ENCODE results near the gene PNO1. TPM values are rescaled to one million over a fixed set of nuclear protein-coding genes. Genes with fewer than 3 reads are reported as not detected.
"Not testable (repeated sequence)": the region's sequence is repeated elsewhere in the genome, so short reads cannot be mapped to it uniquely, and the experiment has no call there.

PNO1 gene
- total RNA-seq, 2 experiments from 2014 or later, result 10.9 to 12.0 TPM

- Mint-ChIP-seq H3K4me1 (no peaks in the 10 kb centered on the region), H3K36me3 (ENCODE audit: low read depth) (peaks cover 16% of the 10 kb centered on the region), H3K27ac (no peak overlapping the region), H3K27me3 (no peaks in the 10 kb centered on the region), H3K9me3 (no peaks in the 10 kb centered on the region), H3K4me3 (no peak overlapping the region)
- CTCF ChIA-PET, result interaction anchor here (0.9 to 3.4 kb wide), 3 partner anchors 8 to 29 kb away, joined by 3 to 15 read pairs (median 7); no protein-coding TSS in a partner anchor
- no peak for DNase-seq
- POLR2A ChIA-PET, result interaction anchor here (0.7 kb wide), 1 partner anchor 13 kb away, joined by 3 read pairs; no protein-coding TSS in a partner anchor
These were observed 9.5 kb downstream of the PNO1 start for GRCh38 chr2:68167186-68167585.

GRCh38 chr2:68169308-68169707 lies 11.6 kb downstream of the PNO1 start:
- DNase-seq, result no peak
- no peaks in the 10 kb centered on the region for H3K9me3 Mint-ChIP-seq
- H3K27me3 Mint-ChIP-seq, result no peaks in the 10 kb centered on the region
- H3K36me3 Mint-ChIP-seq (ENCODE audit: low read depth), result peaks cover 18% of the 10 kb centered on the region
- no peak overlapping the region for H3K27ac Mint-ChIP-seq
- ChIA-PET POLR2A (no interaction called here), CTCF (interaction anchor here (0.9 to 3.4 kb wide), 4 partner anchors 9 to 86 kb away, joined by 3 to 15 read pairs (median 4); no protein-coding TSS in a partner anchor)
- H3K4me3 Mint-ChIP-seq, result no peak overlapping the region
- H3K4me1 Mint-ChIP-seq, result peaks cover 8% of the 10 kb centered on the region

- Mint-ChIP-seq H3K9me3 (no peaks in the 10 kb centered on the region), H3K36me3 (ENCODE audit: low read depth) (peaks cover 20% of the 10 kb centered on the region), H3K4me3 (no peak overlapping the region), H3K27ac (no peak overlapping the region), H3K4me1 (peaks cover 8% of the 10 kb centered on the region), H3K27me3 (no peaks in the 10 kb centered on the region)
- ChIA-PET CTCF (interaction anchor here (1.4 kb wide), 1 partner anchor 14 kb away, joined by 3 read pairs; the partner anchor contains the start of gene PNO1), POLR2A (no interaction called here)
- no peak for DNase-seq
These were observed 13.5 kb downstream of the PNO1 start for GRCh38 chr2:68171146-68171545.

GRCh38 chr2:68171684-68172083 lies 14.0 kb downstream of the PNO1 start:
- Mint-ChIP-seq H3K27ac (no peak overlapping the region), H3K4me1 (peaks cover 8% of the 10 kb centered on the region), H3K27me3 (no peaks in the 10 kb centered on the region), H3K9me3 (no peaks in the 10 kb centered on the region), H3K4me3 (no peak overlapping the region), H3K36me3 (ENCODE audit: low read depth) (peaks cover 20% of the 10 kb centered on the region)
- DNase-seq, result no peak
- ChIA-PET POLR2A (no interaction called here), CTCF (interaction anchor here (1.4 kb wide), 1 partner anchor 14 kb away, joined by 3 read pairs; the partner anchor contains the start of gene PNO1)

GRCh38 chr2:68172521-68172920 lies 14.8 kb downstream of the PNO1 start:
- H3K4me1 Mint-ChIP-seq, result peaks cover 8% of the 10 kb centered on the region
- H3K27me3 Mint-ChIP-seq, result no peaks in the 10 kb centered on the region
- ChIA-PET CTCF (no interaction called here), POLR2A (no interaction called here)
- no peak overlapping the region for H3K4me3 Mint-ChIP-seq
- H3K27ac Mint-ChIP-seq, result no peak overlapping the region
- H3K9me3 Mint-ChIP-seq, result no peaks in the 10 kb centered on the region
- no peak for DNase-seq
- peaks cover 18% of the 10 kb centered on the region for H3K36me3 Mint-ChIP-seq (ENCODE audit: low read depth)

- Mint-ChIP-seq H3K9me3 (no peaks in the 10 kb centered on the region), H3K27ac (no peak overlapping the region), H3K4me1 (peaks cover 8% of the 10 kb centered on the region), H3K27me3 (no peaks in the 10 kb centered on the region), H3K4me3 (no peak overlapping the region), H3K36me3 (ENCODE audit: low read depth) (peaks cover 18% of the 10 kb centered on the region)
- CTCF ChIA-PET, result no interaction called here
- POLR2A ChIA-PET, result no interaction called here
- no peak for DNase-seq
These were observed 15.5 kb downstream of the PNO1 start for GRCh38 chr2:68172990-68173700.

- H3K27me3 Mint-ChIP-seq, H3K27ac Mint-ChIP-seq, DNase-seq, H3K4me1 Mint-ChIP-seq, POLR2A ChIA-PET, H3K4me3 Mint-ChIP-seq, H3K9me3 Mint-ChIP-seq: not testable (repeated sequence)
- CTCF ChIA-PET, result interaction anchor here (1.0 to 1.9 kb wide), 3 partner anchors 9 to 11 kb away, joined by 4 to 7 read pairs (median 4); no protein-coding TSS in a partner anchor
- peaks cover 29% of the 10 kb centered on the region for H3K36me3 Mint-ChIP-seq (ENCODE audit: low read depth)
These were observed 17.5 kb downstream of the PNO1 start for GRCh38 chr2:68175210-68175609.

- Mint-ChIP-seq H3K27me3 (no peaks in the 10 kb centered on the region), H3K36me3 (ENCODE audit: low read depth) (peaks cover 35% of the 10 kb centered on the region), H3K9me3 (no peaks in the 10 kb centered on the region), H3K27ac (no peak overlapping the region), H3K4me1 (peaks cover 8% of the 10 kb centered on the region), H3K4me3 (no peak overlapping the region)
- POLR2A ChIA-PET, result no interaction called here
- DNase-seq, result no peak
- CTCF ChIA-PET, result no interaction called here
These were observed 19.0 kb downstream of the PNO1 start for GRCh38 chr2:68176657-68177056.

- Mint-ChIP-seq H3K4me3 (no peak overlapping the region), H3K27ac (no peak overlapping the region), H3K9me3 (no peaks in the 10 kb centered on the region), H3K27me3 (no peaks in the 10 kb centered on the region), H3K4me1 (peaks cover 8% of the 10 kb centered on the region), H3K36me3 (ENCODE audit: low read depth) (peaks cover 40% of the 10 kb centered on the region)
- no peak for DNase-seq
- POLR2A ChIA-PET, result no interaction called here
- CTCF ChIA-PET, result interaction anchor here (1.7 kb wide), 1 partner anchor 9 kb away, joined by 15 read pairs; no protein-coding TSS in a partner anchor
These were observed 19.9 kb downstream of the PNO1 start for GRCh38 chr2:68177541-68177940.

- Mint-ChIP-seq H3K4me3 (no peak overlapping the region), H3K9me3 (no peaks in the 10 kb centered on the region), H3K27ac (no peak overlapping the region), H3K4me1 (peaks cover 5% of the 10 kb centered on the region), H3K36me3 (ENCODE audit: low read depth) (peaks cover 39% of the 10 kb centered on the region), H3K27me3 (no peaks in the 10 kb centered on the region)
- DNase-seq, result no peak
- CTCF ChIA-PET, result interaction anchor here (1.7 kb wide), 1 partner anchor 10 kb away, joined by 15 read pairs; no protein-coding TSS in a partner anchor
- POLR2A ChIA-PET, result no interaction called here
These were observed 20.7 kb downstream of the PNO1 start for GRCh38 chr2:68178432-68178831.

GRCh38 chr2:68178954-68179627 lies 21.4 kb downstream of the PNO1 start:
- CTCF ChIA-PET, result interaction anchor here (0.6 to 1.7 kb wide), 3 partner anchors 10 to 40 kb away, joined by 3 to 15 read pairs (median 4); no protein-coding TSS in a partner anchor
- H3K9me3 Mint-ChIP-seq, result no peaks in the 10 kb centered on the region
- no peaks in the 10 kb centered on the region for H3K27me3 Mint-ChIP-seq
- POLR2A ChIA-PET, result no interaction called here
- peaks cover 5% of the 10 kb centered on the region for H3K4me1 Mint-ChIP-seq
- no peak for DNase-seq
- H3K4me3 Mint-ChIP-seq, result no peak overlapping the region
- peaks cover 40% of the 10 kb centered on the region for H3K36me3 Mint-ChIP-seq (ENCODE audit: low read depth)
- no peak overlapping the region for H3K27ac Mint-ChIP-seq

GRCh38 chr2:68182902-68183301 lies 25.2 kb downstream of the PNO1 start:
- peaks cover 46% of the 10 kb centered on the region for H3K36me3 Mint-ChIP-seq (ENCODE audit: low read depth)

GRCh38 chr2:68185541-68186164 lies 28.0 kb downstream of the PNO1 start:
- H3K4me1 Mint-ChIP-seq, result peaks cover 22% of the 10 kb centered on the region
- ChIA-PET POLR2A (no interaction called here), CTCF (interaction anchor here (0.6 to 1.4 kb wide), 6 partner anchors 11 to 1542 kb away, joined by 3 to 4 read pairs (median 3); no protein-coding TSS in a partner anchor)
- no peak overlapping the region for H3K27ac Mint-ChIP-seq
- peak; percentile 60 for DNase-seq
- H3K4me3 Mint-ChIP-seq, result no peak overlapping the region
- H3K27me3 Mint-ChIP-seq, result no peaks in the 10 kb centered on the region
- H3K9me3 Mint-ChIP-seq, result no peaks in the 10 kb centered on the region
- H3K36me3 Mint-ChIP-seq (ENCODE audit: low read depth), result peaks cover 36% of the 10 kb centered on the region

More at GRCh38 chr2:68182902-68183301, 25.2 kb downstream of the PNO1 start:
- no peaks in the 10 kb centered on the region for H3K27me3 Mint-ChIP-seq
- POLR2A ChIA-PET, result no interaction called here
- no peaks in the 10 kb centered on the region for H3K9me3 Mint-ChIP-seq
- H3K27ac Mint-ChIP-seq, result no peak overlapping the region
- no peak for DNase-seq
- H3K4me3 Mint-ChIP-seq, result no peak overlapping the region
- CTCF ChIA-PET, result interaction anchor here (2.5 kb wide), 1 partner anchor 14 kb away, joined by 6 read pairs; no protein-coding TSS in a partner anchor
- H3K4me1 Mint-ChIP-seq, result peaks cover 10% of the 10 kb centered on the region
